HEK293 (cell line): ENCODE data around the gene TMPRSS11A.

Experiments used
- CTCF ChIA-PET: fragments of 350-600 bp; formaldehyde crosslinking; extraction: SDS; loops from one replicate; lab custom pipeline; 2021; ENCODE audit warnings: antibody characterized with exemption; lab: Yijun Ruan, JAX
- POLR2A ChIA-PET: fragments of 300-600 bp; formaldehyde crosslinking; extraction: SDS; loops from one replicate; lab custom pipeline; 2020; ENCODE audit warnings: antibody characterized with exemption, inconsistent platforms; lab: Yijun Ruan, JAX
- H3K27ac ChIP-seq: fragments of 200-500 bp; sonication (Bioruptor generic); 2 replicates; pipeline ENCODE4 v1.5.1; 2014; ENCODE audit warnings: low read depth, low read length, control low read depth, inconsistent platforms; ENCODE audit errors: extremely low read depth
- H3K36me3 ChIP-seq, 2 experiments: fragments of 200-500 bp in 1 of 2; sonication (Bioruptor generic) in 1 of 2; 1 replicate in 1 of 2; 2 replicates in 1 of 2; pipeline ENCODE4 v1.5.1; 2014 to 2017; ENCODE audit warnings: inconsistent platforms in 2 of 2, low read length in 2 of 2; ENCODE audit not compliant: control insufficient read depth in 2 of 2, insufficient read depth in 1 of 2
- H3K4me1 ChIP-seq: fragments of 200-500 bp; sonication (Bioruptor generic); 2 replicates; pipeline ENCODE4 v1.5.1; 2014; ENCODE audit warnings: mild to moderate bottlenecking, low read length, inconsistent platforms; ENCODE audit not compliant: control insufficient read depth, insufficient read depth
- H3K4me3 ChIP-seq: 2 replicates; pipeline ENCODE4 v1.5.1; 2011; ENCODE audit warnings: low read depth, mild to moderate bottlenecking, control low read depth, low read length, moderate library complexity
- H3K9me3 ChIP-seq: fragments of 200-500 bp; sonication (Bioruptor generic); 2 replicates; pipeline ENCODE4 v1.5.1; 2014; ENCODE audit warnings: low read depth, low read length, inconsistent platforms; ENCODE audit not compliant: control insufficient read depth, insufficient read depth
- KLF8 ChIP-seq: fragments of 450-650 bp; formaldehyde crosslinking; IDR thresholded peaks from 2 replicates; pipeline ENCODE4 v1.5.1; 2016; ENCODE audit warnings: missing biosample characterization, missing genetic modification characterization
- KLF9 ChIP-seq: fragments of 450-650 bp; formaldehyde crosslinking; IDR thresholded peaks from 2 replicates; pipeline ENCODE4 v1.5.1; 2016; ENCODE audit warnings: missing biosample characterization, missing genetic modification characterization, low read depth
- MZF1 ChIP-seq: fragments of 450-650 bp; formaldehyde crosslinking; IDR thresholded peaks from 2 replicates; pipeline ENCODE4 v1.5.1; 2017; ENCODE audit warnings: missing biosample characterization, missing genetic modification characterization, borderline replicate concordance
- REPIN1 ChIP-seq: fragments of 450-650 bp; formaldehyde crosslinking; IDR thresholded peaks from 2 replicates; pipeline ENCODE4 v1.5.1; 2017; ENCODE audit warnings: missing biosample characterization, missing genetic modification characterization, low read depth
- SALL2 ChIP-seq: fragments of 450-650 bp; formaldehyde crosslinking; IDR thresholded peaks from 2 replicates; pipeline ENCODE4 v1.5.0; 2017; ENCODE audit warnings: missing biosample characterization, mild to moderate bottlenecking, missing genetic modification characterization, borderline replicate concordance
- YY2 ChIP-seq: fragments of 450-650 bp; formaldehyde crosslinking; IDR thresholded peaks from 2 replicates; pipeline ENCODE4 v1.5.1; 2016; ENCODE audit warnings: missing biosample characterization, missing genetic modification characterization
- ZNF138 ChIP-seq: fragments of 450-650 bp; formaldehyde crosslinking; IDR thresholded peaks from 2 replicates; pipeline ENCODE4 v1.5.1; 2016; ENCODE audit warnings: missing biosample characterization, missing genetic modification characterization, borderline replicate concordance
- ZNF146 ChIP-seq: fragments of 450-650 bp; formaldehyde crosslinking; IDR thresholded peaks from 2 replicates; pipeline ENCODE4 v1.5.1; 2016; ENCODE audit warnings: missing biosample characterization, missing genetic modification characterization
- ZNF16 ChIP-seq: fragments of 450-650 bp; formaldehyde crosslinking; IDR thresholded peaks from 2 replicates; pipeline ENCODE4 v1.5.1; 2016; ENCODE audit warnings: low read depth, missing biosample characterization, missing genetic modification characterization
- ZNF19 ChIP-seq: fragments of 450-650 bp; formaldehyde crosslinking; IDR thresholded peaks from 2 replicates; pipeline ENCODE4; 2016; ENCODE audit warnings: missing biosample characterization, missing genetic modification characterization, low read depth
- ZNF560 ChIP-seq: fragments of 450-650 bp; formaldehyde crosslinking; IDR thresholded peaks from 2 replicates; pipeline ENCODE4 v1.5.1; 2017; ENCODE audit warnings: missing biosample characterization, missing genetic modification characterization, borderline replicate concordance
- ZNF621 ChIP-seq: fragments of 450-650 bp; formaldehyde crosslinking; IDR thresholded peaks from 2 replicates; pipeline ENCODE4 v1.5.1; 2017; ENCODE audit warnings: missing biosample characterization, missing genetic modification characterization
- ZNF629 ChIP-seq: fragments of 450-650 bp; formaldehyde crosslinking; IDR thresholded peaks from 2 replicates; pipeline ENCODE4 v1.5.1; 2017; ENCODE audit warnings: missing biosample characterization, missing genetic modification characterization
- ZNF664 ChIP-seq: fragments of 450-650 bp; formaldehyde crosslinking; IDR thresholded peaks from 2 replicates; pipeline ENCODE4 v1.5.1; 2016; ENCODE audit warnings: missing biosample characterization, missing genetic modification characterization
- ZNF670 ChIP-seq: fragments of 450-650 bp; formaldehyde crosslinking; IDR thresholded peaks from 2 replicates; pipeline ENCODE4 v1.5.1; 2016; ENCODE audit warnings: missing biosample characterization, missing genetic modification characterization, low read depth
- ZNF776 ChIP-seq: fragments of 450-650 bp; formaldehyde crosslinking; IDR thresholded peaks from 2 replicates; pipeline ENCODE4 v1.5.0; 2017; ENCODE audit warnings: missing biosample characterization, missing genetic modification characterization, borderline replicate concordance
- ZNF792 ChIP-seq: fragments of 450-650 bp; formaldehyde crosslinking; IDR thresholded peaks from 2 replicates; pipeline ENCODE4 v1.5.1; 2016; ENCODE audit warnings: missing biosample characterization, missing genetic modification characterization
- ZSCAN23 ChIP-seq: fragments of 450-650 bp; formaldehyde crosslinking; IDR thresholded peaks from 2 replicates; pipeline ENCODE4 v1.5.1; 2016; ENCODE audit warnings: missing biosample characterization, missing genetic modification characterization
- TF ChIP-seq, protein P1 (sequence below): fragments of 450-650 bp; formaldehyde crosslinking; IDR thresholded peaks from 2 replicates; pipeline ENCODE4 v1.5.1; 2017; ENCODE audit warnings: missing biosample characterization, missing genetic modification characterization
- TF ChIP-seq, protein P2 (sequence below): fragments of 450-650 bp; IDR thresholded peaks from 2 replicates; pipeline ENCODE4 v1.5.1; 2018; ENCODE audit warnings: missing biosample characterization, missing genetic modification characterization
- TF ChIP-seq, protein P3 (sequence below): fragments of 450-650 bp; IDR thresholded peaks from 2 replicates; pipeline ENCODE4 v1.5.1; 2018; ENCODE audit warnings: missing biosample characterization, mild to moderate bottlenecking, missing genetic modification characterization
- TF ChIP-seq, protein P4 (sequence below): fragments of 450-650 bp; formaldehyde crosslinking; IDR thresholded peaks from 2 replicates; pipeline ENCODE4 v1.5.1; 2016; ENCODE audit warnings: missing biosample characterization, missing genetic modification characterization
- TF ChIP-seq, protein P5 (sequence below): fragments of 450-650 bp; formaldehyde crosslinking; IDR thresholded peaks from 2 replicates; pipeline ENCODE4 v1.5.1; 2017; ENCODE audit warnings: missing biosample characterization, missing genetic modification characterization

The TMPRSS11A gene

DNA sequence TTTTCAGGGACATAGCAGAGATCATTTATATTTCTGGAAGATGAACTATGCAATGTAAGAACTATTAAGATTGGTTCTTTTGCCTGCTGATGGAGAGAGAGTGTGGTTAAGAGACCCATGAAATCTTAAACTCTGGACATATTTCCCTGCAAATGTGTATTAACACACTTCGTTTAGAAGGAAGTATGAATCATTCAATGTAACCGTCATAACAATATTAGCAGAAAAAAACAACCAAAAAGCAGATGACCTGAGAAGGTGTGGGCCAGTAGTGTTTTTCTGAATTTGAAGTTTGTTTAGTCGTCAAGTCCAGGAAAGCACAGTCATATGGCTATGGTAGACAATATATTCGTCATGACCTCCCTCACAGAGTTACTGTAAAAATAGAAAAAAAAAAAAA is 77.0 kb downstream of the TMPRSS11A start (continued):
- TF ChIP-seq, protein P1, sequence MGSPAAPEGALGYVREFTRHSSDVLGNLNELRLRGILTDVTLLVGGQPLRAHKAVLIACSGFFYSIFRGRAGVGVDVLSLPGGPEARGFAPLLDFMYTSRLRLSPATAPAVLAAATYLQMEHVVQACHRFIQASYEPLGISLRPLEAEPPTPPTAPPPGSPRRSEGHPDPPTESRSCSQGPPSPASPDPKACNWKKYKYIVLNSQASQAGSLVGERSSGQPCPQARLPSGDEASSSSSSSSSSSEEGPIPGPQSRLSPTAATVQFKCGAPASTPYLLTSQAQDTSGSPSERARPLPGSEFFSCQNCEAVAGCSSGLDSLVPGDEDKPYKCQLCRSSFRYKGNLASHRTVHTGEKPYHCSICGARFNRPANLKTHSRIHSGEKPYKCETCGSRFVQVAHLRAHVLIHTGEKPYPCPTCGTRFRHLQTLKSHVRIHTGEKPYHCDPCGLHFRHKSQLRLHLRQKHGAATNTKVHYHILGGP = no peak
- TF ChIP-seq ZNF621 (tag by site-specific recombination) = no peak
- no peak for TF ChIP-seq ZNF138
- no peak for TF ChIP-seq ZNF670 (tag by site-specific recombination)
- no peak for TF ChIP-seq MZF1 (tag by site-specific recombination)
- no peak for TF ChIP-seq KLF8 (tag by site-specific recombination)
- TF ChIP-seq, all 188 proteins: peak for 0

DNA sequence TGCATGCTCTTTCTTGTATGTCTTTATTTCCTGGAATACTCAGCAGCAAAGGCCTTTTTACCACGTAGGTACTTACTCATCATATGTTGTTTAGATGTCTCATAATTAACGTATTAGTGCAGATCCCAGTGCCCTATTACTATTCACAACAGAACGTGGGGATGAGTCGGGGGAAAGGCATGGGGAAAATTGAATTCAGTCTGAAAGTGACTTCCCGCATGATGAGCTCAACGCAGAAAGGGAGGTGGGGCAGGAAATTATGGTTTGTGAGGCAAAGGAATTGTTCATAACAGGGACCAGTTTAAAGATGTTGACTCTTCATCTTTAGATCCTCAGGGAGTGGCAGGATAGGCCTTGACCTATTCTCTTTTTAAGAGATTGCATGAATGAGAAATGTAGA is 77.5 kb downstream of the TMPRSS11A start:
- ChIA-PET CTCF (no interaction called here), POLR2A (no interaction called here)
- TF ChIP-seq ZNF664 (tag by site-specific recombination) = no peak
- TF ChIP-seq, protein P2, sequence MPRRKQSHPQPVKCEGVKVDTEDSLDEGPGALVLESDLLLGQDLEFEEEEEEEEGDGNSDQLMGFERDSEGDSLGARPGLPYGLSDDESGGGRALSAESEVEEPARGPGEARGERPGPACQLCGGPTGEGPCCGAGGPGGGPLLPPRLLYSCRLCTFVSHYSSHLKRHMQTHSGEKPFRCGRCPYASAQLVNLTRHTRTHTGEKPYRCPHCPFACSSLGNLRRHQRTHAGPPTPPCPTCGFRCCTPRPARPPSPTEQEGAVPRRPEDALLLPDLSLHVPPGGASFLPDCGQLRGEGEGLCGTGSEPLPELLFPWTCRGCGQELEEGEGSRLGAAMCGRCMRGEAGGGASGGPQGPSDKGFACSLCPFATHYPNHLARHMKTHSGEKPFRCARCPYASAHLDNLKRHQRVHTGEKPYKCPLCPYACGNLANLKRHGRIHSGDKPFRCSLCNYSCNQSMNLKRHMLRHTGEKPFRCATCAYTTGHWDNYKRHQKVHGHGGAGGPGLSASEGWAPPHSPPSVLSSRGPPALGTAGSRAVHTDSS (tag by site-specific recombination) = no peak
- no peak for TF ChIP-seq ZSCAN23
- no peak for TF ChIP-seq YY2
- TF ChIP-seq REPIN1 (tag by site-specific recombination) = no peak
- no peak for TF ChIP-seq ZNF776
- TF ChIP-seq, protein P3, sequence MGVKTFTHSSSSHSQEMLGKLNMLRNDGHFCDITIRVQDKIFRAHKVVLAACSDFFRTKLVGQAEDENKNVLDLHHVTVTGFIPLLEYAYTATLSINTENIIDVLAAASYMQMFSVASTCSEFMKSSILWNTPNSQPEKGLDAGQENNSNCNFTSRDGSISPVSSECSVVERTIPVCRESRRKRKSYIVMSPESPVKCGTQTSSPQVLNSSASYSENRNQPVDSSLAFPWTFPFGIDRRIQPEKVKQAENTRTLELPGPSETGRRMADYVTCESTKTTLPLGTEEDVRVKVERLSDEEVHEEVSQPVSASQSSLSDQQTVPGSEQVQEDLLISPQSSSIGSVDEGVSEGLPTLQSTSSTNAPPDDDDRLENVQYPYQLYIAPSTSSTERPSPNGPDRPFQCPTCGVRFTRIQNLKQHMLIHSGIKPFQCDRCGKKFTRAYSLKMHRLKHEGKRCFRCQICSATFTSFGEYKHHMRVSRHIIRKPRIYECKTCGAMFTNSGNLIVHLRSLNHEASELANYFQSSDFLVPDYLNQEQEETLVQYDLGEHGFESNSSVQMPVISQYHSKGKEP (tag by site-specific recombination) = no peak
- no peak for TF ChIP-seq ZNF19 (tag by site-specific recombination)
- TF ChIP-seq, protein P4, sequence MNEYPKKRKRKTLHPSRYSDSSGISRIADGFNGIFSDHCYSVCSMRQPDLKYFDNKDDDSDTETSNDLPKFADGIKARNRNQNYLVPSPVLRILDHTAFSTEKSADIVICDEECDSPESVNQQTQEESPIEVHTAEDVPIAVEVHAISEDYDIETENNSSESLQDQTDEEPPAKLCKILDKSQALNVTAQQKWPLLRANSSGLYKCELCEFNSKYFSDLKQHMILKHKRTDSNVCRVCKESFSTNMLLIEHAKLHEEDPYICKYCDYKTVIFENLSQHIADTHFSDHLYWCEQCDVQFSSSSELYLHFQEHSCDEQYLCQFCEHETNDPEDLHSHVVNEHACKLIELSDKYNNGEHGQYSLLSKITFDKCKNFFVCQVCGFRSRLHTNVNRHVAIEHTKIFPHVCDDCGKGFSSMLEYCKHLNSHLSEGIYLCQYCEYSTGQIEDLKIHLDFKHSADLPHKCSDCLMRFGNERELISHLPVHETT (tag by site-specific recombination) = no peak
- TF ChIP-seq ZNF792 (tag by site-specific recombination) = no peak
- no peak for TF ChIP-seq ZNF621 (tag by site-specific recombination)
- TF ChIP-seq ZNF16 (tag by site-specific recombination) = no peak
- no peak for TF ChIP-seq ZNF560
- TF ChIP-seq ZNF629 (tag by site-specific recombination) = no peak
- no peak for TF ChIP-seq ZNF146 (tag by site-specific recombination)
- TF ChIP-seq, protein P5, sequence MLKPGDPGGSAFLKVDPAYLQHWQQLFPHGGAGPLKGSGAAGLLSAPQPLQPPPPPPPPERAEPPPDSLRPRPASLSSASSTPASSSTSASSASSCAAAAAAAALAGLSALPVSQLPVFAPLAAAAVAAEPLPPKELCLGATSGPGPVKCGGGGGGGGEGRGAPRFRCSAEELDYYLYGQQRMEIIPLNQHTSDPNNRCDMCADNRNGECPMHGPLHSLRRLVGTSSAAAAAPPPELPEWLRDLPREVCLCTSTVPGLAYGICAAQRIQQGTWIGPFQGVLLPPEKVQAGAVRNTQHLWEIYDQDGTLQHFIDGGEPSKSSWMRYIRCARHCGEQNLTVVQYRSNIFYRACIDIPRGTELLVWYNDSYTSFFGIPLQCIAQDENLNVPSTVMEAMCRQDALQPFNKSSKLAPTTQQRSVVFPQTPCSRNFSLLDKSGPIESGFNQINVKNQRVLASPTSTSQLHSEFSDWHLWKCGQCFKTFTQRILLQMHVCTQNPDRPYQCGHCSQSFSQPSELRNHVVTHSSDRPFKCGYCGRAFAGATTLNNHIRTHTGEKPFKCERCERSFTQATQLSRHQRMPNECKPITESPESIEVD (tag by site-specific recombination) = no peak
- no peak for TF ChIP-seq SALL2 (tag by site-specific recombination)
- no peak for TF ChIP-seq KLF8 (tag by site-specific recombination)
- TF ChIP-seq KLF9 (tag by site-specific recombination) = no peak
- TF ChIP-seq, all 188 proteins: peak for 0
- Histone ChIP-seq H3K36me3 (no peaks in the 10 kb centered on the region), H3K27ac (no peak overlapping the region), H3K4me3 (no peak overlapping the region), H3K4me1 (no peaks in the 10 kb centered on the region), H3K9me3 (no peaks in the 10 kb centered on the region)
